GM18507 (cell line): Measurements from ENCODE around the gene TMCO6.
"Not testable (repeated sequence)": the region's sequence is repeated elsewhere in the genome, so short reads cannot be mapped to it uniquely, and the experiment has no call there.

Experiments
- DNase-seq: peaks from one replicate; pipeline ENCODE4 v3.0.0; 2011; ENCODE audit warnings: low read depth; ENCODE audit not compliant: insufficient read length; ENCODE audit errors: extremely low spot score
- FAIRE-seq: peaks from 2 replicates; lab custom pipeline; 2011; peaks lifted over from hg19 to GRCh38; lab: Jason Lieb, UNC

Gene TMCO6

GRCh38 chr5:140627972-140628371, 11.3 kb upstream of the TMCO6 start:
- no peak for DNase-seq
- FAIRE-seq: no peak

- no peak for DNase-seq
- FAIRE-seq: no peak
These were observed 10.5 kb upstream of the TMCO6 start for GRCh38 chr5:140628711-140629110.

GRCh38 chr5:140630292-140631035, 8.8 kb upstream of the TMCO6 start:
- DNase-seq: no peak
- FAIRE-seq: no peak

GRCh38 chr5:140631036-140631417, 8.2 kb upstream of the TMCO6 start:
- no peak for FAIRE-seq
- DNase-seq: no peak

- no peak for FAIRE-seq
- no peak for DNase-seq
These were observed 7.4 kb upstream of the TMCO6 start for GRCh38 chr5:140631831-140632365.

GRCh38 chr5:140632366-140633020, 6.8 kb upstream of the TMCO6 start:
- DNase-seq: no peak
- peak; percentile 67 for FAIRE-seq

GRCh38 chr5:140633021-140633471, 6.2 kb upstream of the TMCO6 start, which contains the start of gene CD14:
Gene CD14, minus strand, starts transcription at chr5:140633175. Its CDS starts 104 bp downstream, at chr5:140633071.
- DNase-seq: no peak
- FAIRE-seq: no peak

GRCh38 chr5:140633501-140633900, 5.8 kb upstream of the TMCO6 start:
- DNase-seq: no peak

GRCh38 chr5:140634103-140634502, 5.1 kb upstream of the TMCO6 start:
- no peak for FAIRE-seq
- no peak for DNase-seq

More at GRCh38 chr5:140633501-140633900, 5.8 kb upstream of the TMCO6 start:
- FAIRE-seq: no peak

GRCh38 chr5:140635291-140636257, 3.7 kb upstream of the TMCO6 start:
- FAIRE-seq (no peak), DNase-seq (no peak)

GRCh38 chr5:140637371-140638100, 1.7 kb upstream of the TMCO6 start:
- DNase-seq: no peak
- FAIRE-seq: no peak

- not testable (repeated sequence) for DNase-seq, FAIRE-seq
These were observed 428 bp upstream of the TMCO6 start for GRCh38 chr5:140638898-140639147.

GRCh38 chr5:140641716-140642115, 2.5 kb downstream of the TMCO6 start:
- DNase-seq (no peak), FAIRE-seq (no peak)

- no peak for FAIRE-seq
- no peak for DNase-seq
These were observed 3.5 kb downstream of the TMCO6 start for GRCh38 chr5:140642718-140643117.

- FAIRE-seq: no peak
- no peak for DNase-seq
These were observed 7.8 kb downstream of the TMCO6 start for GRCh38 chr5:140647042-140647419.

- no peak for FAIRE-seq
- DNase-seq: no peak
These were observed 19.6 kb downstream of the TMCO6 start for GRCh38 chr5:140658870-140659269.

- not testable (repeated sequence) for DNase-seq, FAIRE-seq
These were observed 21.1 kb downstream of the TMCO6 start for GRCh38 chr5:140660371-140660770.

- DNase-seq (no peak), FAIRE-seq (no peak)
These were observed 24.7 kb downstream of the TMCO6 start for GRCh38 chr5:140664030-140664358.

- FAIRE-seq: peak; percentile 98
- DNase-seq: peak; percentile 85
These were observed 25.3 kb downstream of the TMCO6 start, which contains the start of gene WDR55 for GRCh38 chr5:140664359-140665119. Gene WDR55, plus strand, starts transcription at chr5:140664904. Its CDS starts 9 bp downstream, at chr5:140664913.
